ENCODE data around the gene FOXP1.

GRCh38 chr3:71149959-71150954 lies 433.3 kb downstream of the FOXP1 start:
- no peak for TF ChIP-seq CTCF (IDR thresholded peaks at IDR 0.05 in 4 of 5, conservative IDR thresholded peaks at IDR 0.05 in 1 of 5)
- no peak for TF ChIP-seq POLR2A (IDR thresholded peaks at IDR 0.05)
